Endothelial cell of umbilical vein (primary cell): ENCODE results near the gene KAT6B.

ENCODE experiments used
- CTCF ChIP-seq, 2 donors: IDR thresholded peaks; 1 replicate in 1 of 2; 2 replicates in 1 of 2; pipeline ENCODE4 v1.5.1; 2011; ENCODE audit warnings: low read length in 2 of 2, mild to moderate bottlenecking in 2 of 2, moderate library complexity in 2 of 2, control low read depth in 1 of 2, inconsistent platforms in 1 of 2, low read depth in 1 of 2; ENCODE audit not compliant: insufficient read depth in 1 of 2; ENCODE audit errors: extremely low read depth in 1 of 2
- EZH2 ChIP-seq: IDR thresholded peaks from 2 replicates; pipeline ENCODE4 v1.6.1; 2012; ENCODE audit warnings: borderline replicate concordance, low read depth, mild to moderate bottlenecking, moderate library complexity, low read length, inconsistent platforms; ENCODE audit not compliant: severe bottlenecking
- GATA2 ChIP-seq: IDR thresholded peaks from 2 replicates; pipeline ENCODE4 v1.7.0; 2011; ENCODE audit warnings: low read depth, mild to moderate bottlenecking, moderate library complexity, mixed read lengths, low read length; ENCODE audit not compliant: insufficient read length, insufficient read depth
- MAX ChIP-seq: IDR thresholded peaks from 2 replicates; pipeline ENCODE4 v1.6.1; 2011; ENCODE audit not compliant: insufficient read depth, insufficient read length
- POLR2A ChIP-seq: IDR thresholded peaks from 2 replicates; pipeline ENCODE4 v1.6.1; 2012; ENCODE audit warnings: low read depth, mild to moderate bottlenecking, control low read depth, low read length
- POLR2AphosphoS5 ChIP-seq: IDR thresholded peaks from 2 replicates; pipeline ENCODE4 v1.6.1; 2012; ENCODE audit warnings: low read depth, mild to moderate bottlenecking, control low read depth, low read length, moderate library complexity; ENCODE audit not compliant: insufficient read depth

- TF ChIP-seq POLR2AphosphoS5 = no peak
- no peak for TF ChIP-seq POLR2A
- no peak for TF ChIP-seq CTCF (IDR thresholded peaks at IDR 0.05; ENCODE audit: extremely low read depth in 1 of 2, insufficient read depth in 1 of 2, low read depth in 1 of 2, low read length in 2 of 2)
- no peak for TF ChIP-seq MAX
- TF ChIP-seq GATA2 = no peak
- TF ChIP-seq EZH2 = no peak
Measured at GRCh38 chr10:75072727-75073126, 246.3 kb downstream of the KAT6B start.
